HG02885 (cell line): ENCODE data around the gene WWP2.

ENCODE experiments used
- ATAC-seq: cut with Tn5 transposase; IDR thresholded peaks from one replicate; pipeline ENCODE4 v1.9.1; 2021; ENCODE audit warnings: mild to moderate bottlenecking; ENCODE audit not compliant: unreplicated experiment, poor library complexity

The WWP2 gene

GRCh38 chr16:69881141-69881540 is 119.0 kb downstream of the WWP2 start:
- no peak for ATAC-seq

DNA sequence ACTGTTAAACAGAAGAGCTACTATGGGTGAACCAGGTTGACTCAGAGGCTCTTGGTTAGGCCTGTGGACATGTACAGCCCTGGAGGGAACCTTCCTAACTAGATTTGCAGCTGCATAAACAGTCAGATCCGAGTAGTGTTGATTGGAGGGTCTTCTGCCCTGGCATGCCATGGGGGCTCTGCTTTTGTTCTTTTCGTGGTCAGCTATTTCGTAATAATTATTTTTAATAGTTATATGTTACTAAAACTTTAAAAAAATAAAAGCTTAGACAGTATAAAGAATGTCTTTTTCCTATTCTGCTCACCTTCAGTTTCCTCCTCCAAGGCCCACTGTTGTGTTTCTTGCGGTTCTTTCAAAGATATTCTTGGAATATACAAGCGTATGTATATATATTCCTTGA is 121.6 kb downstream of the WWP2 start:
- ATAC-seq: no peak

DNA sequence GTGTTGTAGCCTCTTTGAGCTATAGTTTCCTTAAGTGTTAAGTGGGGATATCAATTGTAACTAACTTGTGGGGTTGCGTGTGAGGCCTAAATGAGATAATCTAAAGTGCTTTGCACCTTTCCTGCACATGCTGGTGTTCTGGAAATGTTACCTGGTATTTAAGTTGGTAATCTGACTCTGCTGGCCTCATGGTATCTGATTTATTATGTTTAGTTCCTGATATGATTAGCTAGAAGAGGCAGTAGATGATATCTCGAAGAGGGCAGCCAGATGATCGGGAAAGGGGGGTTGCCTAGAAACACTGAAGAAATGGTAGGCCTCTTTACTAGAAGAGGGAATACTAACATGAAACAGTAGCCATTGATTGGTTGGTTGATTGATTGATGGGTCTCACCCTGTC is 123.6 kb downstream of the WWP2 start:
- no peak for ATAC-seq

DNA sequence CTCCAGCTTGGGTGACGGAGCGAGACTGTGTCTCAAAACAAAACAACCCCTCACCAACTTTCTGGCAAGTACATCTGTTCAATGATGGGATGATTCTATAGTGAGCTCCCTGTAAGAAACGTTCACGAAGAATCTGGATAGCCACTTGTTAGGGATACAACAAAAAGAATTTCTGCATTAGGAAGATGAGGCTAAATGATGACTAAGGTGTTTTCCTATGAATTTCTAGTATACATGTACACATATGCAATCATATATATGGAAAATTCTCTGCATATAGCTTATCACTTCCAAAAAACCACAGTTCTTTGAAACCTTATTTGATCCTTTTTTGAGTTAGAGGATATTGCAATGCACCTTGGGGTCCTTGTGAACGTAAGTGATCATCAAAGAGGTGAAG is 124.6 kb downstream of the WWP2 start:
- no peak for ATAC-seq

DNA sequence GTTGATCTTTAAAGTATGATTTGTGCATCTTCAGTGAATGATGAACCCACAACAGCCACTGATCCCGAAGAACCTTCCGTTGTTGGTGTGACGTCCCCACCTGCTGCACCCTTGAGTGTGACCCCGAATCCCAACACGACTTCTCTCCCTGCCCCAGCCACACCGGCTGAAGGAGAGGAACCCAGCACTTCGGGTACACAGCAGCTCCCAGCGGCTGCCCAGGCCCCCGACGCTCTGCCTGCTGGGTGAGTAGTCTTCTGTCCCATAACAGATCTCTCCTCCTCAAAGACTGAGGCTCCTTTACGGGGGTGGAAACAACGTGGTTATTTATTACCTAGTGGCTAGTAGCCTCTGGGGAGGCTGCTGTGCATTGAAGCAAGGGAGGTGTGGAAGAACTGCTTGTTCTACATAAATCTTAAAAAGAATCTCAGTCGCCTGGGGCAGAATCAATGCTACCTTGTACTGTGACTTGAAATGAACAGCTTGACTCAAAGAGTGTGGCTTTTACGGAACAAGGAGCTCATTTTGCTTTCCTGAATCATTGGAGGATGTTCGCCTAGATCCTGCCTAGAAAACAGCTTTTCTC is 126.0 kb downstream of the WWP2 start:
- ATAC-seq: no peak

- ATAC-seq: no peak
These were observed 127.3 kb downstream of the WWP2 start for GRCh38 chr16:69889295-69889964.

GRCh38 chr16:69890114-69890891 is 128.2 kb downstream of the WWP2 start:
- no peak for ATAC-seq

- no peak for ATAC-seq
These were observed 128.8 kb downstream of the WWP2 start for GRCh38 chr16:69890892-69891282.

DNA sequence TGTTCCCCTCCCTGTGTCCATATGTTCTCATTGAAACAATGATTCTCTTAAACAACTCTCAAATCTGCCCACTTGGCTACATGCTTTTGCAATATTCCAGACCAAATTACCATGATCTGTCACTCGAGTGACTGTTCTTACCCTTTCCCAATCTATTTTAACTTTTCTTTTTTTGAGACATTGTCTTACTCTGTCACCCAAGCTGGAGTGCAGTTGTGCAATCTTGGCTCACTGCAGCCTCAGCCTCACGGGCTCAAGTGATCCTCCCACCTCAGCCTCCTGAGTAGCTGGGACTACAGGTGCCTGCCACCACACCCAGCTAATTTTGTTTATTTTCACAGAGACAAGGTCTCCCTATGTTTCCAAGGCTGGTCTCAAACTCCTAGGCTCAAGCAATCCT is 130.2 kb downstream of the WWP2 start:
- ATAC-seq: no peak

- ATAC-seq: no peak
These were observed 131.0 kb downstream of the WWP2 start for GRCh38 chr16:69893106-69893505.

GRCh38 chr16:69894676-69895075 is 132.5 kb downstream of the WWP2 start:
- no peak for ATAC-seq

DNA sequence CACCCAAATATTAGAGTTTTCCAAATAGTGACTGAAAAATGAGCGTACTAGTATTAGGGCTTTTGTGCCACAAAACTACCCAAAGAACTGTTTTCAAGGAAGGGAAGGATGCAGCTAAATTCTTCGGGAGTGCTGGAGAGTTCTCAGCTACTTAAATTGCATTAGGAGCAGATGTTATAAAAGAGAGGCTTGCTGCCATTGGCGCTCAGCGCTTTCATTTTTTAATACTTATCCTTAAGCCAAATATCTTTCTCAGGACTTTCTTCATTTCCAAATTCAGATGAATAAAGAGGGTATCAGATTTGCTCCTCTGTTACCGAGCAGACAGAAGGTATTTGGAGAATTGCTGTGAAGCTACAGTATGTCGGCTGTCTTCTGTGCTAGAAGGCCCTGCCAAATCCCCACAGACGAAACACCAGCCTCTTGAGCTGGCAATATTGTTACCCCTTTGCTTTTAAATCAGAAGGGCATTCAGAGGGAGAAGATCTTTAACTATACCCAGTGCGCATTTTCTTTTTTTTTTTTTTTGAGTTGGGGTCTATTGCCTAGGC is 141.8 kb downstream of the WWP2 start:
- no peak for ATAC-seq

GRCh38 chr16:69904495-69905170 is 142.5 kb downstream of the WWP2 start:
- ATAC-seq: no peak

DNA sequence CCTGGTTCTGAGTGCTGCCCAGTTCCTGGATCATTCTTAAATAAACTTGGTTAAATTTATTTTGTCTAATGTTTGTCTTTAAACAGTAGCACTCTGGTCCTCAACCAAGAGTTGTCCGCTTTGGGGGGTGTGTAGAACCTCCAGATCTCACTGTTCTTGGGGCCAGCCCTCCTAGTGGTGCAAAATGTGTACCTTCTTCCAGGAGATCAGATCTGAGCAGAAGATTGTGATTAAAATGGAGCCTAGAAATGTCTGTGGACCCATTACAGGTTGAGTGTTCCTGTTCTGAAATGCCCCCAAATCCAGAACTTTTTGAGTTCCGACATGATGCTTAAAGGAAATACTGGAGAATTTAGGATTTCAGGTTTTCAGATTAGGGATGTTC is 143.0 kb downstream of the WWP2 start:
- no peak for ATAC-seq

- ATAC-seq: no peak
These were observed 144.8 kb downstream of the WWP2 start for GRCh38 chr16:69906838-69907401.

GRCh38 chr16:69909043-69909442 is 146.9 kb downstream of the WWP2 start:
- ATAC-seq: no peak

- no peak for ATAC-seq
These were observed 147.6 kb downstream of the WWP2 start for GRCh38 chr16:69909760-69910159.

DNA sequence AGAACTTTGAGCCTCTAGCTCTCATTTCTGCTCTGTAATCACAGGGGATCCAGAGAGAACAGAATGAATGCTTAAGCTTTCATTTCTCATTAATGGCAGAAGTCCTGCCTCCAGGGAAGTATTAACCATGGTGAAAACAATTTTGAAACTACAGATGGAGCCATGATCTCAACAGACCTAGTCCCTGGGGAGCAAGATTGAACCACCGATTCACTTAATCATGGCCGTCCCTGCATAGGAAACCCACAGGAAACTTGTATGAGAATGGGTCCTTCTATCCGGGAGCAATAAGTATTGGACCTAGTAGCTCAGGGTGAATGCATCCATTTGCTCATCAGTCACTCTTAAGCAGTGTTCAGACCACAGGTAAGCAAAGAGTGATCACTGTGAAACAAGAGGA is 148.8 kb downstream of the WWP2 start:
- ATAC-seq: no peak

GRCh38 chr16:69916462-69916861 is 154.3 kb downstream of the WWP2 start:
- no peak for ATAC-seq

DNA sequence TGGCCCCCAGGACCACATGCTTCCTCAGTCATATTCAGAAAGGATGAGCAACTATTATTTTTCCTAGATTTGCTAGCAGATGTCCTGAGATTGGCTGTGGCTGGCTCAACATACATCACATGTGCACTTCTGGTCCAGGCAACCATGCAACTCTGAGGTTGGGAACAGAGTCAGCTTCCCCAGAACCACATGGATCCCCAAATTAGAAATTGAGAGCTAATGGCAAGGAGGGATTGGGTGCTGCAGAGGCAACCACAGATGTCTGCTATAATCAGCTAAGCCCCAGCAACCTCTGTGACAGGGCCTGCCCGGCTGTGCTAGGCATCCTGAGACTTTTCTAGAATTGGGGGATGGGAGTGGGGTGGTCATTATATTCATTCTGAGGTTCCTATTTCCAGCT is 155.2 kb downstream of the WWP2 start:
- ATAC-seq: no peak

DNA sequence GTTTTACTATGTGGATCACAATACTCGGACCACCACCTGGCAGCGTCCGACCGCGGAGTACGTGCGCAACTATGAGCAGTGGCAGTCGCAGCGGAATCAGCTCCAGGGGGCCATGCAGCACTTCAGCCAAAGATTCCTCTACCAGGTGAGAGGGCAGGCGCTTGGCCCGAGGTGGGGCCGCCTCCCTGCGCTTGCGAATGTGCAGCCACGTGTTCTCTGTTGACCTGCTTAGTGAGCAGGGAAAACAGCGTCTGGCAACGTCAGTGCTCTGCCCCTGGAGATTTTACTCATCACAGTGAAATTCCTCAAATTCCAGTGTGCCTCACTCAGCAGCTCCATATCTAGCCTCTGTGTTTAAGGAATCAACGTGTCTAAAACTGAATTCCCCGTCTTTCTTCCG is 155.6 kb downstream of the WWP2 start:
- no peak for ATAC-seq
